Spleen (tissue), 11 donors: ENCODE results near the gene HDHD3. TPM values are rescaled to one million over a fixed set of nuclear protein-coding genes. Genes with fewer than 3 reads are reported as not detected.

Experiments
- DNase-seq: peaks from one replicate; pipeline ENCODE4 v3.0.0-alpha.2; 2020
- H3K27ac ChIP-seq, 8 donors: fragments of 200-600 bp; sonication (generic) in 7 of 8; 1 replicate in 4 of 8; 2 replicates in 4 of 8; pipeline versions ENCODE4 v1.5.0 to v1.8.0; 2016 to 2021; ENCODE audit warnings: inconsistent platforms in 4 of 8, mild to moderate bottlenecking in 4 of 8, moderate library complexity in 1 of 8
- H3K27me3 ChIP-seq, 7 donors: fragments of 200-600 bp; sonication (generic) in 6 of 7; replicated peaks in 1 of 7; 1 replicate in 4 of 7; 2 replicates in 3 of 7; pipeline versions ENCODE4 v1.5.0 to v1.8.0; 2016 to 2021; ENCODE audit warnings: inconsistent platforms in 3 of 7, mild to moderate bottlenecking in 1 of 7
- H3K36me3 ChIP-seq, 6 donors: fragments of 200-600 bp; sonication (generic) in 5 of 6; 1 replicate in 4 of 6; 2 replicates in 2 of 6; pipeline versions ENCODE4 v1.5.0 to v1.8.0; 2016 to 2021; ENCODE audit warnings: inconsistent platforms in 2 of 6
- H3K4me1 ChIP-seq, 6 donors: fragments of 200-600 bp; sonication (generic) in 5 of 6; 1 replicate in 3 of 6; 2 replicates in 3 of 6; pipeline versions ENCODE4 v1.5.0 to v1.8.0; 2016 to 2021; ENCODE audit warnings: inconsistent platforms in 3 of 6
- H3K4me3 ChIP-seq, 8 donors: fragments of 200-600 bp; sonication (generic) in 7 of 8; 1 replicate in 4 of 8; 2 replicates in 4 of 8; pipeline versions ENCODE4 v1.5.0 to v1.8.0; 2016 to 2021; ENCODE audit warnings: inconsistent platforms in 4 of 8, mild to moderate bottlenecking in 4 of 8, moderate library complexity in 2 of 8
- H3K9me3 ChIP-seq, 8 donors: fragments of 200-600 bp; sonication (generic) in 7 of 8; 1 replicate in 4 of 8; 2 replicates in 4 of 8; pipeline versions ENCODE4 v1.5.0 to v1.8.0; 2016 to 2021; ENCODE audit warnings: inconsistent platforms in 4 of 8
- POLR2A ChIP-seq, 3 donors: fragments of 450-650 bp; IDR thresholded peaks; one replicate each; pipeline ENCODE4 v1.5.1; 2017; ENCODE audit warnings: antibody characterized with exemption in 3 of 3, mild to moderate bottlenecking in 1 of 3
- POLR2AphosphoS5 ChIP-seq, 3 donors: sonication (generic); formaldehyde crosslinking; IDR thresholded peaks; one replicate each; pipeline ENCODE4 v1.5.1; 2017; ENCODE audit warnings: antibody characterized with exemption in 3 of 3
- WGBS, 5 donors: extraction: QIAGEN DNeasy Blood & Tissue Kit in 3 of 5; methylation state at CpG; one replicate each; pipeline versions ENCODE4 v1.1.5 to v1.1.7; 2013 to 2018; 5-methylcytosine and 5-hydroxymethylcytosine counted together
- intact Hi-C: fragments of 100-400 bp; cut with DNase I; formaldehyde crosslinking; loops from one replicate; pipeline ENCODE4 v1.15.0; 2023; ENCODE audit warnings: low total_unique reads
- polyA plus RNA-seq, 3 donors: library from polyadenylated mRNA; stranded (reverse); fragments of 200-250 nt; gene quantifications; one replicate each; pipeline ENCODE4 v1.2.1, GENCODE V29; 2013
- total RNA-seq, 7 donors: library from RNA; depleted of rRNA in 3 of 7; stranded (reverse); fragments of >200 nt in 3 of 7; fragmentation: NEBNext Ultra II Directional in 4 of 7; extraction: Animal tissue kit (Norgen Biotek cat#: 25700) in 4 of 7; gene quantifications; one replicate each; pipeline versions ENCODE4 v1.1.0 to v1.2.1, GENCODE V29; 2016 to 2021
- TF ChIP-seq, protein P1 (sequence below), 11 experiments: fragments of 200-600 bp in 7 of 11; fragments of 450-650 bp in 4 of 11; sonication (generic) in 4 of 11; IDR thresholded peaks in 8 of 11; conservative IDR thresholded peaks in 3 of 11; 1 replicate in 7 of 11; 2 replicates in 4 of 11; pipeline versions ENCODE4 v1.4.0 to v1.8.0; 2016 to 2021; ENCODE audit warnings: antibody characterized with exemption in 11 of 11, inconsistent platforms in 4 of 11, mild to moderate bottlenecking in 1 of 11
- donor health status: healthy with polysubstance abuse.
- donor health status: DM: no; HTN: no; CAD: no; lungs with moderate emphysema.
- donor health status: DM: no; HTN: no; CAD: no.
- donor health status: Bipolar disorder and iron deficiency.
- donor health status: healthy.
- donor health status: DM: no; HTN: no; CAD: no.
- donor health status: DM: yes; HTN: yes; CAD: no.

Gene HDHD3
- total and polyA plus RNA-seq, 10 donors: 13.5 to 38.3 (median 17.6) TPM

DNA sequence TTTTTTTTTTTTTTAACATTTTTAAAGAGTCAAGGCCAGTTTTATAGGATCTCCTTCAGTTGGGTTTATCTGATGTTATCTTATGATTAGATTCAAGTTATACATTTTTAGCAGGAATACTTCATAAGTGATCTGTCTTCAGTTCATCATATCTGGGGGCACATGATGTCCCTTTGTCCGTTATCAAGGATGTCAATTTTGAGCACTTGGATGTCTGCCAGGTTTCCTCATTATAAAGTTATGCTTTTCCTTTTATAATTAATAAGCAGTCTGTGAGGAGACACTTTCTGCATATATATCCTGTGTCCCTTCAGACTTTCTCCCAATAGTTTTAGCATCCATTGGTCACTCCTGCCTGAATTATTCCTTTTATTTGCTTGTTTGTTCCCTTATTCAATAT lies 11.8 kb downstream of the HDHD3 start:
- WGBS, 5 donors: 19 to 77% (median 55%) methylated on average over 1 of the region's 1 CpG
- Histone ChIP-seq H3K27ac (peak overlapping the region in 1 of 8 donors; percentile 36), H3K9me3 (no peaks in the 10 kb centered on the region), H3K36me3 (no peaks in the 10 kb centered on the region), H3K4me1 (peaks cover 0 to 5% (median 0%) of the 10 kb centered on the region in 6 donors), H3K4me3 (no peak overlapping the region), H3K27me3 (no peaks in the 10 kb centered on the region)
- DNase-seq: no peak
- intact Hi-C loops: no loop called here
- TF ChIP-seq POLR2AphosphoS5 (IDR thresholded peaks at IDR 0.05) (no peak), POLR2A (IDR thresholded peaks at IDR 0.05) (no peak)

DNA sequence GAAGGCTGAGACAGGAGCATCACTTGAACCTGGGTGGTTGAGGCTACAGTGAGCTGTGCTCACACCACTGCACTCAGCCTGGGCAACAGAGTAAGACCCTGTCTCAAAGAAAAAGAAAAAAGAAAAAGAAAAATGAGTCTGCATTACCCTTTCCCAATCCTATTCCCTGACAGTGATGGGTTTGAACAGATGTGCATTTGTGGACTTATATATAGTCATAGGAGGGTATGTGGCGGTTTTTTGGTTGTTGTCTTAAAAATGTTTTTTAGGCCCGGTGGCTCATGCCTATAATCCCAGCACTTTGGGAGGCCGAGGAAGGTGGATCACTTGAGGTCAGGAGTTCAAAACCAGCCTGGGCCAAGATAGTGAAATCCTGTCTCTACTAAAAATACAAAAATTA lies 13.4 kb downstream of the HDHD3 start:
- Histone ChIP-seq H3K9me3 (no peaks in the 10 kb centered on the region), H3K27me3 (no peaks in the 10 kb centered on the region), H3K36me3 (no peaks in the 10 kb centered on the region), H3K4me1 (peaks cover 0 to 5% (median 0%) of the 10 kb centered on the region in 6 donors), H3K27ac (no peak overlapping the region), H3K4me3 (no peak overlapping the region)
- intact Hi-C loops: no loop called here
- TF ChIP-seq, protein P1, sequence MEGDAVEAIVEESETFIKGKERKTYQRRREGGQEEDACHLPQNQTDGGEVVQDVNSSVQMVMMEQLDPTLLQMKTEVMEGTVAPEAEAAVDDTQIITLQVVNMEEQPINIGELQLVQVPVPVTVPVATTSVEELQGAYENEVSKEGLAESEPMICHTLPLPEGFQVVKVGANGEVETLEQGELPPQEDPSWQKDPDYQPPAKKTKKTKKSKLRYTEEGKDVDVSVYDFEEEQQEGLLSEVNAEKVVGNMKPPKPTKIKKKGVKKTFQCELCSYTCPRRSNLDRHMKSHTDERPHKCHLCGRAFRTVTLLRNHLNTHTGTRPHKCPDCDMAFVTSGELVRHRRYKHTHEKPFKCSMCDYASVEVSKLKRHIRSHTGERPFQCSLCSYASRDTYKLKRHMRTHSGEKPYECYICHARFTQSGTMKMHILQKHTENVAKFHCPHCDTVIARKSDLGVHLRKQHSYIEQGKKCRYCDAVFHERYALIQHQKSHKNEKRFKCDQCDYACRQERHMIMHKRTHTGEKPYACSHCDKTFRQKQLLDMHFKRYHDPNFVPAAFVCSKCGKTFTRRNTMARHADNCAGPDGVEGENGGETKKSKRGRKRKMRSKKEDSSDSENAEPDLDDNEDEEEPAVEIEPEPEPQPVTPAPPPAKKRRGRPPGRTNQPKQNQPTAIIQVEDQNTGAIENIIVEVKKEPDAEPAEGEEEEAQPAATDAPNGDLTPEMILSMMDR (IDR thresholded peaks at IDR 0.05 in 8 of 11, conservative IDR thresholded peaks at IDR 0.05 in 3 of 11): no peak
- TF ChIP-seq POLR2A (IDR thresholded peaks at IDR 0.05): no peak
- TF ChIP-seq POLR2AphosphoS5 (IDR thresholded peaks at IDR 0.05): no peak
- DNase-seq: no peak
- WGBS, 5 donors: 64 to 92% (median 76%) methylated on average over 3 of the region's 3 CpGs

DNA sequence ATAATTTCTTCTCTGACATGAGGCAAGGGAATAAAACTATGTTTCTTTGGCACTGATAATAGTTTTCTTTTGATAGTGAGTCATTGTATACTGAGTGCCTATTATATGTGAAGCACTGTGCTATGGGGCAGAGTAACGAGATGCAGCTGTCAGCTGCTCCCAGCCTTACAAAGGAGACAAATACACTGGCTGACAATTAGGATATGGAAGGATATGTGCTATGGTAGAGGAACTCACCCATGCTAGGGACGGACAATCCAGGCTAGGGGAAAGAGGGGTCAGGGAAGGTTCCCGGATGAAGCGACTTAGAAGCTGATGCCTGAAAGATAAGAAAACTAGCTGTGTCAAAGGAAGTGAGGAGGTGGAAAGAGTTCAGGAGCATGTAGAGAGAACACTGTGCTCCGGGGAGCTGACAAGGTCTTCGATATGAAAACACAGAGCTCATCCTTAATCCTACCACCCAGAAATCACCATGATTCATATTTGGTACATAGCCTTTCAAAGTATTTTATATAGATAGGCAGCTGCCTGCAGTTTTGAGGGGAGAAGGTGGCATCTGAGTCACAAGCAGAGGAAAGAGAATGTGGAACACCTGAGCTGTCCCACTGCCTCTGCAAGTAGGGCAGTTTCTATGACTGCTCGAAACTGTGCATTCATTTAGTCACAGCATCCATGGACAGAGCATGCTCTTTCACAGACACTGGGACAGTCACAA lies 15.3 kb downstream of the HDHD3 start:
- intact Hi-C loops: no loop called here
- no peak overlapping the region for H3K4me3 ChIP-seq
- no peak overlapping the region for H3K27ac ChIP-seq
- H3K27me3 ChIP-seq: no peaks in the 10 kb centered on the region
- WGBS, 5 donors: 67 to 81% (median 73%) methylated on average over 7 of the region's 7 CpGs
- no peak for DNase-seq
- TF ChIP-seq, protein P1 (IDR thresholded peaks at IDR 0.05 in 8 of 11, conservative IDR thresholded peaks at IDR 0.05 in 3 of 11): no peak
- TF ChIP-seq POLR2AphosphoS5 (IDR thresholded peaks at IDR 0.05) (no peak), POLR2A (IDR thresholded peaks at IDR 0.05) (no peak)
- no peaks in the 10 kb centered on the region for H3K36me3 ChIP-seq
- peaks cover 0 to 5% (median 0%) of the 10 kb centered on the region in 6 donors for H3K4me1 ChIP-seq
- no peaks in the 10 kb centered on the region for H3K9me3 ChIP-seq

DNA sequence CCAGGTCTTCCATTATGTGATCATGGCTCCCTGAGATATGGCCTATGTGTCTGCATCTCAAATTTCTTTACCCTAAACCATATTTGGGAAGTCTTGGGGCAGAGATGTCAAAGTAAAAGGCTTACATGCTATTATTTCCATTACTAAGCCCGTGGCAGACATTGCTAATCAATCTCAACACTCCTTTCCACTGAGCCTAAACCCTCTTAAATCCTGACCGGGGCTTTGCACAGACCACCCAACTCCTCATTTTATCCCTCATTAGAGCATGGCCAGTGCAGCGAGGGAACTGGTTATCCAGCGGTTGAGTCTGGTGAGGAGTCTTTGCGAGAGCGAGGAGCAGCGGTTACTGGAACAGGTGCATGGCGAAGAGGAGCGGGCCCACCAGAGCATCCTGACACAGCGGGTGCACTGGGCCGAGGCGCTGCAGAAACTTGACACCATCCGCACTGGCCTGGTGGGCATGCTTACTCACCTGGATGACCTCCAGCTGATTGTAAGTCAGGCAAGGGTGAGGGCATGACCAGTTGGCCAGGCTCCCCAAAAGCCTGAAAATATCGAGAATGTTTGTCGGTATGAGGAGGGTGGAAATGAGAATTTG lies 16.4 kb downstream of the HDHD3 start:
- no peaks in the 10 kb centered on the region for H3K36me3 ChIP-seq
- H3K9me3 ChIP-seq: no peaks in the 10 kb centered on the region
- no peak overlapping the region for H3K27ac ChIP-seq
- H3K4me3 ChIP-seq: no peak overlapping the region
- WGBS, 5 donors: 89 to 94% (median 92%) methylated on average over 15 of the region's 15 CpGs
- TF ChIP-seq POLR2AphosphoS5 (IDR thresholded peaks at IDR 0.05) (no peak), POLR2A (IDR thresholded peaks at IDR 0.05) (no peak)
- TF ChIP-seq, protein P1 (IDR thresholded peaks at IDR 0.05 in 8 of 11, conservative IDR thresholded peaks at IDR 0.05 in 3 of 11): no peak
- DNase-seq: no peak
- H3K27me3 ChIP-seq: no peaks in the 10 kb centered on the region
- intact Hi-C loops: no loop called here
- peaks cover 0 to 3% (median 0%) of the 10 kb centered on the region in 6 donors for H3K4me1 ChIP-seq
